ENCODE data around the gene ST3GAL3. TPM values are rescaled to one million over a fixed set of nuclear protein-coding genes. Genes with fewer than 3 reads are reported as not detected.

Gene ST3GAL3
- total and polyA plus RNA-seq, 10 of the 15 experiments (the other 5 are each of a cell fraction or from before 2014, with no cell fraction given): 1.2 to 19.3 (median 11.0) TPM

GRCh38 chr1:43898981-43899380 is 191.6 kb downstream of the ST3GAL3 start:
- ChIA-PET RAD21 (ENCODE audit: unreplicated experiment) (no interaction called here), SMC1A (ENCODE audit: uncharacterized antibody, unreplicated experiment) (no interaction called here), POLR2A (no interaction called here), CTCF (interaction anchor here (0.9 kb wide), 1 partner anchor 9 kb away, joined by 3 read pairs; no protein-coding TSS in a partner anchor)
- Histone ChIP-seq H3K27me3 (replicated peaks in 1 of 2; ENCODE audit: control insufficient read depth in 2 of 2, insufficient read depth in 2 of 2, low read length in 1 of 2) (no peaks in the 10 kb centered on the region), H2AFZ (ENCODE audit: control insufficient read depth, low read depth, low read length) (no peak overlapping the region), H3K79me2 (ENCODE audit: control insufficient read depth, insufficient read depth, low read length) (no peaks in the 10 kb centered on the region), H3K27ac (ENCODE audit: control insufficient read depth, insufficient read depth) (no peak overlapping the region), H3K4me2 (ENCODE audit: control insufficient read depth, insufficient read depth) (no peak overlapping the region), H3K4me1 (ENCODE audit: control insufficient read depth, insufficient read depth, low read length) (no peaks in the 10 kb centered on the region), H3K9ac (ENCODE audit: control insufficient read depth, insufficient read depth, low read length) (no peak overlapping the region), H3K4me3 (no peak overlapping the region), H3K36me3 (ENCODE audit: control insufficient read depth in 2 of 2, insufficient read depth in 2 of 2, low read length in 1 of 2) (peaks cover 0 to 3% of the 10 kb centered on the region in 2 experiments; a peak in 2 of 4 replicates), H4K20me1 (ENCODE audit: control insufficient read depth, insufficient read depth) (no peaks in the 10 kb centered on the region), H3K9me3 (replicated peaks; ENCODE audit: control insufficient read depth, insufficient read depth, low read length) (no peaks in the 10 kb centered on the region)
- intact Hi-C loops (cut with micrococcal nuclease; ENCODE audit: unreplicated experiment): no loop called here
- ATAC-seq (no peak), DNase-seq (ENCODE audit: low read depth, low spot score) (no peak), FAIRE-seq (no peak)
- BruUV-seq (replicated peaks): no TSS peak
- TF ChIP-seq E2F4 (IDR thresholded peaks at IDR 0.05; ENCODE audit: low read depth, low read length): no peak
- TF ChIP-seq CREM (IDR thresholded peaks at IDR 0.05; ENCODE audit: low read depth): no peak
- no peak for TF ChIP-seq EGR1 (IDR thresholded peaks at IDR 0.05; ENCODE audit: borderline replicate concordance in 1 of 2, low read depth in 2 of 2, low read length in 2 of 2)
- no peak for TF ChIP-seq SRF (IDR thresholded peaks at IDR 0.05; ENCODE audit: low read depth in 2 of 2, low read length in 2 of 2)
- TF ChIP-seq SKIL (IDR thresholded peaks at IDR 0.05; ENCODE audit: low read depth, poor library complexity, severe bottlenecking): no peak
- no peak for TF ChIP-seq MXI1 (IDR thresholded peaks at IDR 0.05; ENCODE audit: low read depth, low read length)
- TF ChIP-seq IRF5 (IDR thresholded peaks at IDR 0.05; ENCODE audit: borderline replicate concordance): no peak
- TF ChIP-seq RELA (IDR thresholded peaks at IDR 0.05; ENCODE audit: borderline replicate concordance, partially characterized antibody): no peak
- 96% methylated on average over 12 of the region's 12 CpGs for WGBS (ENCODE audit: insufficient coverage, insufficient replicate concordance, low lambda C conversion rate, missing lambda C conversion rate)
- in situ Hi-C loops (cut with MboI): no loop called here

All from GM12878 (cell line).